ENCODE measurements around the gene NHLRC2.

Gene NHLRC2

GRCh38 chr10:113945075-113945686 is 90.7 kb downstream of the NHLRC2 start:
- DNase-seq: no peak

- DNase-seq: no peak
Measured at GRCh38 chr10:113945687-113946085, 91.2 kb downstream of the NHLRC2 start.

- no peak for DNase-seq
Measured at GRCh38 chr10:113947184-113948041, 93.0 kb downstream of the NHLRC2 start.

- DNase-seq: no peak
Measured at GRCh38 chr10:113948048-113948447, 93.6 kb downstream of the NHLRC2 start.

GRCh38 chr10:113950268-113950667 is 95.8 kb downstream of the NHLRC2 start:
- DNase-seq: no peak

- DNase-seq: no peak
Measured at GRCh38 chr10:113953505-113954272, 99.2 kb downstream of the NHLRC2 start.

GRCh38 chr10:113954409-113954808 is 99.9 kb downstream of the NHLRC2 start:
- DNase-seq: no peak

- DNase-seq: no peak
Measured at GRCh38 chr10:113957013-113957412, 102.6 kb downstream of the NHLRC2 start.

- DNase-seq: peak; percentile 46
Measured at GRCh38 chr10:113958631-113959382, 104.3 kb downstream of the NHLRC2 start.

GRCh38 chr10:113959383-113959760 is 104.9 kb downstream of the NHLRC2 start:
- no peak for DNase-seq

GRCh38 chr10:113960617-113961181 is 106.2 kb downstream of the NHLRC2 start:
- DNase-seq: peak; percentile 20

- DNase-seq: peak; percentile 60
Measured at GRCh38 chr10:113961182-113962031, 106.9 kb downstream of the NHLRC2 start.

- no peak for DNase-seq
Measured at GRCh38 chr10:113965077-113965476, 110.6 kb downstream of the NHLRC2 start.

GRCh38 chr10:113965683-113966082 is 111.2 kb downstream of the NHLRC2 start:
- DNase-seq: no peak
